LNCaP clone FGC (cell line): Measurements from ENCODE around the gene ALPL.
"Not testable (repeated sequence)": the region's sequence is repeated elsewhere in the genome, so short reads cannot be mapped to it uniquely, and the experiment has no call there.

ENCODE experiments used
- DNase-seq: peaks from one replicate; pipeline ENCODE4 v3.0.0-alpha.2; 2011; ENCODE audit warnings: low read depth
- H3K4me3 ChIP-seq: 2 replicates; pipeline ENCODE4 v1.5.1; 2011; ENCODE audit warnings: mild to moderate bottlenecking, low read depth, low read length, control low read depth
- CTCF ChIP-seq: IDR thresholded peaks from 2 replicates; pipeline ENCODE4 v1.5.1; 2012; ENCODE audit warnings: mild to moderate bottlenecking; ENCODE audit not compliant: control insufficient read depth, insufficient read depth; ENCODE audit errors: extremely low read depth

Gene ALPL

GRCh38 chr1:21509351-21510112 is at the start of gene ALPL:
TSS of gene ALPL (plus strand) at chr1:21509423. CDS start at chr1:21554082, 44,659 bp downstream.
- no peak within 1 kb of the TSS for H3K4me3 ChIP-seq
- TF ChIP-seq CTCF, result no peak
- DNase-seq, result no peak

- not testable (repeated sequence) for H3K4me3 ChIP-seq, DNase-seq
Measured at GRCh38 chr1:21465127-21465526, 44.1 kb upstream of the ALPL start.

GRCh38 chr1:21467946-21468345 is 41.3 kb upstream of the ALPL start:
- not testable (repeated sequence) for DNase-seq

GRCh38 chr1:21468599-21468998 is 40.6 kb upstream of the ALPL start:
- no peak for TF ChIP-seq CTCF
- DNase-seq, result no peak
- no peak overlapping the region for H3K4me3 ChIP-seq

More at GRCh38 chr1:21467946-21468345, 41.3 kb upstream of the ALPL start:
- H3K4me3 ChIP-seq, result not testable (repeated sequence)

GRCh38 chr1:21469581-21469980 is 39.6 kb upstream of the ALPL start:
- DNase-seq, result no peak
- no peak overlapping the region for H3K4me3 ChIP-seq
- no peak for TF ChIP-seq CTCF

GRCh38 chr1:21472861-21473260 is 36.4 kb upstream of the ALPL start:
- no peak for DNase-seq
- H3K4me3 ChIP-seq, result no peak overlapping the region
- TF ChIP-seq CTCF, result no peak

GRCh38 chr1:21478356-21478755 is 30.9 kb upstream of the ALPL start:
- no peak for TF ChIP-seq CTCF
- no peak overlapping the region for H3K4me3 ChIP-seq
- no peak for DNase-seq

- DNase-seq, H3K4me3 ChIP-seq: not testable (repeated sequence)
Measured at GRCh38 chr1:21483881-21484280, 25.3 kb upstream of the ALPL start.
